GM19455 (cell line): ENCODE measurements around the gene BCL2L14.
"Not testable (repeated sequence)": the region's sequence is repeated elsewhere in the genome, so short reads cannot be mapped to it uniquely, and the experiment has no call there.

Experiments
- ATAC-seq: cut with Tn5 transposase; IDR thresholded peaks from one replicate; pipeline ENCODE4 v1.9.1; 2021; ENCODE audit not compliant: unreplicated experiment

BCL2L14 gene

DNA sequence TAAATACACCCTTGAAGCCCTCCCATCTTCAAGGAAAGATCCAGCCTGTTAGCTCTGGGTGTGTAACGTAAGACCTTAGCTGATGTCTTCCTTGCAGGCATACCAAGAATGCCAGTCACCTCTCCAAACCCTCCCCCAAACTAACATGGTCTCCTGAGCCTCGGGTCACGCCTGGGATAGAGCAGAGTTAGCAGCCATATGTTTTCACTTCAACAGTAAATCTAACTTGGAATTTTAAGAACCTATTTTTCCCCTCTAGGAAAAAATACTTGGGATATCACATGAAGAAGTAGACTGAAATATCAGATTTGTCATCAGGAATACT, 27.9 kb downstream of the BCL2L14 start:
- no peak for ATAC-seq

DNA sequence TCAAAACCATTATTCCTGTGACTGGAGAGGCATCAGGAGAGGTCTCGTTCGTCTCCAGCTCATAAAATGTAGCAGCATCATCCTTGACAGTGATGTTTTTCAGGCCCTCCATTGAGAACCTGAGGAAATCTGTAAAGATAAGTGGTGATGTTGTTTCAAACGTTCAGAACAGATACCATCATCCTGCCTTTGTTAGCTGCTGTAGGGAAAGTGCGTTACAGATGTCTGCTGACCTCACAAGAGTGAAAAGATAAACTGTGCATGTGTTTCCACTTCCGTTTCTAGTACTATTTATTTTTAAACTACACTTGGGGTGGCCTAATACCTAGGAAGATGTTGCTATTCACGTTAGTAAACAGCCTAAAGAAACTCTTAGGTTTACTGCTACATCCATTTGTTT, 28.4 kb downstream of the BCL2L14 start:
- no peak for ATAC-seq

DNA sequence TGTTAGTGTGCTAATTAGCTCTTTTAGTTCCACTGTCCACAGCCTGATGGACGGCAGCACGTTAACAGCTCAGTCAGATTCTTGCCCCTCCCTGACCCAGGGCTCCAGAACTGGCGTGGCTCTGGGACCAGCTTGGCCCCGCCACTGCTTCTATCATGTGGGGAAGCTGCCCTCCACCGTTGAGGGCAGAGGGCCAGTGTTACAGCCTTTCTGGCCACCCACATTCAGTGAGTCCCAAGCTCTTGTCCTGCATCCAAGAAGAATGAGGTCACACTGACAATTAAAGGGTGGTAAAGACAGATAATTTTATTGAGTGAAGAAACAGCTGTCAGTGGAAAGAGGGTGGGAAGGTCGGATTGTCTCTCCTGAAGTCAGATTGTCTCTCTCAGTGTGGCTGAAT, 36.9 kb downstream of the BCL2L14 start:
- no peak for ATAC-seq

DNA sequence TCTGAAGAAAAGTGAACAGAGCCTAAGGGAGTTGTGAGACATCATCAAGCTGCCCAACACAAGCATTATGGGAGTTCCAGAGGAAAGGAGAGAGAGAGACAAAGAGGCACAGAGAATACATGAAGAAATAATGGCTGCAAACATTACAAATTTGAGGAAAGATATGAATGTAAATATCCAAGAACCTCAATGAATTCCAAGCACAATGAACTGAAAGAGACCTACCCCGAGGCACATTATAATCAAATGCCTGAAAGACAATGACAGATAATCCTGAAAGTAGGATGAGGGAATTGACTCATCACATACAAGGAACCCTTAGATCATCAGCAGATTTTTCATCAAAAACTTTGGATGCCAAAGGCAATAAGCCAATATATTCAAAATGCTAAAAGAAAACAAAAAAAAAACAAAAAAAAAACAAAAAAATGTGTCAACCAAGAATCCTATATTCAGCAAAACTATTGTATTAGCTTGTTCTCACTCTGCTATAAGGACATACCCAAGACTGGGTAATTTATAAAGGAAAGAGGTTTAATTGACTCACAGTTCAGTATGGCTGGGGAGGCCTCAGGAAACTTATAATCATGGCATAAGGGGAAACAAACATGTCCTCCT, 37.8 kb downstream of the BCL2L14 start:
- ATAC-seq = no peak

DNA sequence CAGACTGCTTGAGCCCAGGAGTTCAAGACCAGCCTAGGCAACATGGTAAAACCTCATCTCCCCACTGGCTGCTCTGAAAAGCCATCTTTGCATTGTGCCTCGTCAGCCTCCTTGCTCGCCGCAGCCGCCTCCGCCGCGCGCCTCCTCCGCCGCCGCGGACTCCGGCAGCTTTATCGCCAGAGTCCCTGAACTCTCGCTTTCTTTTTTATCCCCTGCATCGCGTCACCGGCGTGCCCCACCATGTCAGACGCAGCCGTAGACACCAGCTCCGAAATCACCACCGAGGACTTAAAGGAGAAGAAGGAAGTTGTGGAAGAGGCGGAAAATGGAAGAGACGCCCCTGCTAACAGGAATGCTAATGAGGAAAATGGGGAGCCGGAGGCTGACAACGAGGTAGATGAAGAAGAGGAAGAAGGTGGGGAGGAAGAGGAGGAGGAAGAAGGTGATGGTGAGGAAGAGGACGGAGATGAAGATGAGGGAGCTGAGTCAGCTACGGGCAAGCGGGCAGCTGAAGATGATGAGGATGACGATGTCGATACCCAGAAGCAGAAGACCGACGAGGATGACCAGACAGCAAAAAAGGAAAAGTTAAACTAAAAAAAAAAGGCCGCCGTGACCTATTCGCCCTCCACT, 40.3 kb downstream of the BCL2L14 start:
- ATAC-seq = not testable (repeated sequence)

DNA sequence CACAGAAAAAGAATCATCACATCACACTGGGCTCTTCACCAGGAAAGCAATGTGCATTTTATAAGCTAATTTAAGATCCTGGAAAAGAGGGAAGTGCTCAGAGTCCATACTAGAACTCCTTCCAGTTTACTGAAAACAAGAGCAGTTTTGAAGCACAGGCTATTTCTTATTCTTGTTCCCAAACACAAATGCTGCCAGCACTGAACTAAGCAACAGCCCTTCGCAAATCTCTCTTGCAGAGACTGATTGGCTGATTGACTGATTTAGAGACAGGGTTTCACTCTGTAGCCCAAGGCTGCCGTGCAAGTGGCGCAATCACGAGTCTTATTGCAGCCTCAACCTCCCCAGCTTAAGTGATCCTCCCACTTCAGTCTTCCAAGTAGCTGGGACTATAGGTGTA, 44.8 kb downstream of the BCL2L14 start:
- no peak for ATAC-seq

DNA sequence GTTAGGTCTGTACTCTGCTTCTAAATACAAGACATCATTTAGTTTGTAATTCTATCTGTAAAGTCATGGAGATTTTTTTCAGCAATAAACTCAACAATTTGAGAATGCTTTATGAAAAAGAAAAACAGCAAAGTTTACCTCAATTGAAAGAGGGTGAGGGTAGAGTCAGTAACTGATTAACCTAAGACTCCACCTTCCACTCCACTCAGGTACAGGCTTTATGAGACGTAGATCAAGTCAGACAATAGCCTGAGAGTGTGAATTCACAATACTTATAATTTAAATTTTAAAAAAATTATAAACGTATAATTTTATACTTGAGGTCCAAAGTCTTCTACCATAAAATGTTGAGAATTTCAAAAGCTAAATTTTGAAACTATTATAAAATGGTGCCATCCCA, 45.9 kb downstream of the BCL2L14 start:
- ATAC-seq = no peak

DNA sequence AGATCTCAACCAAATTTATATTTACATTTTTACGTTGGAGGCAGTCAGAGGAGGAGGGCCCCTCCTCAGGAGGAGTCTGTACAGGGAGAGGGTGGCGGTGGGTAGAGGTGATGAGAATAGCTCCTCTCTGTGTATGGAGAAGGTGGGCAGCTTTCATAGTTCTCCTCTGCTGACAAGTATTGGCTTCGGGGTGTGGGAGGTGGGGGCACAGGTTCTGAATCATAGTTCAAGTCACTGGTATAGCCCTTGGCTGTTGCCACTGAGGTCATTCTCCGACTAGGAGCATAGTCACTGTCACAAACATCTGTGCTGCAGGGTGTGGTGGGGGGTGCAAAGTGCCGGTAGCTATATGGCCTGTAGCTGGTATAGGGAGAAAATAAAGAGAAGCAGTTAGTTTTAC, 50.3 kb downstream of the BCL2L14 start:
- ATAC-seq = no peak

DNA sequence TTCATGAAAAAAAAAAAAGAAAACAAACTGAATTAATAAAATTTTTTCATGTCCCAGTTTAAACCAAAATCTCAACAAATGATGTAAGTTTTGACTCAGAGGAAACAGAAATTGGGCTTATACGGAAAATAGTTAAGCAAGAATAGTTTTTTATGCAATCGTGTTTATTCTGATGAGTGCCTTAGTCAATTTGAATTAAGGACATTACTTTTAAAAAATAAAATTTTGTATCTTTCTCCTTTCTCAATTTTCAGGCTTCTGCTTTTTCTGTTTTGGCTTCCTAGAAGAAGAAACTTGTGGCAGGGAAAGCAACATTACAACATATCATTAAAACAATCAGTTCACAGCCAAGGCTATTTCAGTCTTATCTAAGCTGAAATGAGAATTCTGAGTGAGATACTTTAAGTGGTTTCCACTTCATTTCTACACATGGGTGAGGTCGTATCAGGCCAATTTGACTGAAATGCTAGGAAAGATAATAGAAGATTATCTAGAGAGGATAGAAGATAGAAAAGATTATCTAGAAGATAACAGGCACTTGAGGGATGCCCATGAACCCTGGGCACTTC, 52.4 kb downstream of the BCL2L14 start:
- no peak for ATAC-seq

DNA sequence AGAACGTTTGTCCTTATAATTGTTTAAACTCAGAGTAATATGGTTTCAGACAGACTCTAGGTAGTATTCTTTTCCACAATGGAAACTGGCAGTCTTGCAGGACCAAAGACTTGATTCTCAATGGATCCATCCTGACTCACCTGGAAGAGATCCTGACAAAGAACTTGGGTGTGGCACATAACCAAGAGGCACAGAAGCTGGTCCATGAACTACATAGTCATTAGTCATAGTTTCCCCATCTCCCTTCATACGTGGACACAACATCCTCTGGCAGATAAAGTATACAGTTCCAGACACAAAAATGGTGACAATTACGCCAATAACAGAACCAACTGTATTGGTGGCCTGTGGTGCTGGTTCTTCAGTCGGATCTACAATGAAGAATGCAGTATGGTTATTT, 55.8 kb downstream of the BCL2L14 start:
- no peak for ATAC-seq

DNA sequence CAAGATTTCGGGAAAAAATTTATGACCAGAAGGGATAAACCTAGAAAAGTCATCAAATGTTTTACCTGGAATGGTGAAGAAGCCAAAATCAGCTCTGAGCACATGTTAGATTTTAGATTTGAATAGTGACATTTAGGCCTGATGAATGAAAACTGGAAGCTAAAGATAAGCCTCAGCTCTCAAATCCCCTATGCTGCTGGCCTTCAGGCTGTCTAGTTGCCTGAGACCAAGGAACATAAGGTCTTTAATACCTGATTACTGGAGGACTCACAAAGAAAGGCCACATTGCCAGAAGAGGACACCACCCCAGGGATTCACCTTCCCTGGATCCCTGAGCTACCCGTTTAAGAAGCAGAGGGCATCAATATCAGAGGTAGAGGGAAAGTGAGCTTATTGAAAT, 56.6 kb downstream of the BCL2L14 start:
- no peak for ATAC-seq

DNA sequence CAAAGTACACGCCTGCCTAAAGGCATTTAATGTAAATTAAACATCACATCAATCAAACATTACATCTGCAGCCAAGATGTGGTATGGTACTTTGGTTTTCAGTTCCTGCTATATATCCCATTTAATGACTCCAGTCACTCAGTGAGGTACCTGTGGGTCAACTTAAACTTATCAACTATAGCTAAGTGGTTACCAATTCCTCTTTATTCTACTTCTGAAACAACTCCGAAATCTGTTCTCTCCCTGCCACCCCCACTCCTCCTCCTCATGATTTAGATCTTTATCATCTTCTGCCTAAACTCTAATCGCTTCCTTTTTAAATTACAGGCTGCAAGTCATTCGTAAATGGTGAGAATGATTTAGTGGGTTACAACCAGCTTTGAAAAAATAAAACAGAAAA, 57.9 kb downstream of the BCL2L14 start:
- no peak for ATAC-seq

DNA sequence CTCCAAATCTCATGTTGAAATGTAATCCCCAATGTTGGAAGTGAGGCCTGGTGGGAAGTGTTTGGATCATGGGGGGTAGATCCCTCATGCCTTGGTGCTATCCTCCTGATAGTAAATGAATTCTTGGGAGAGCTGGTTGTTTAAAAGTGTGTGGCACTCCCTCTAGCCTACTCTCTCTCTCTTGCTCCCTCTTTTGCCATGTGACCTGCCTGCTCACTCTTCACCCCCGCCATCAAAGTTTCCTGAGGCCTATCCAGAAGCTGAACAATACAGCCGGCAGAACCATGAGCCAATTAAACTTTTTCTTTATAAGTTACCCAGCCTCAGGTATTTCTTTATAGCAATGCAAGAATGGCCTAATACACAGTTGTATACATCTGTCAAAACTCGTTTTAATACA, 62.5 kb downstream of the BCL2L14 start:
- ATAC-seq = no peak

DNA sequence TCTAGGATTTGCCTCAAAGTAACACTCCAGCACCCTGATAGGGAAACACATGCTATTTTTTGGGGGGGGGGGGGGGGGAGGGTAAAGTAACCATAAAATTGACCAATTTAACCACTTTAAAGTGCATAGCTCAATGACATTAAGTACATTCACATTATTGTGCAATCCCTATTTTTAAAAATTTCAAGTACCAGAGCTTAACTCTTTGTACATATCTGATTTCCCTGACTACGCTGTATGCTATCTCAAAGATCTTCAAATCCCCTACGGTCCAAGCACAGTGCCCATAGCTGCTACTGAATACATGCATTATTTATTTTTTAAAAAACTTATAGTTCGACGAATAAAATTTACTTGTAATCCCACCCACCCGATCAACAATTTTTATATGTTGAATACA, 63.0 kb downstream of the BCL2L14 start:
- no peak for ATAC-seq

DNA sequence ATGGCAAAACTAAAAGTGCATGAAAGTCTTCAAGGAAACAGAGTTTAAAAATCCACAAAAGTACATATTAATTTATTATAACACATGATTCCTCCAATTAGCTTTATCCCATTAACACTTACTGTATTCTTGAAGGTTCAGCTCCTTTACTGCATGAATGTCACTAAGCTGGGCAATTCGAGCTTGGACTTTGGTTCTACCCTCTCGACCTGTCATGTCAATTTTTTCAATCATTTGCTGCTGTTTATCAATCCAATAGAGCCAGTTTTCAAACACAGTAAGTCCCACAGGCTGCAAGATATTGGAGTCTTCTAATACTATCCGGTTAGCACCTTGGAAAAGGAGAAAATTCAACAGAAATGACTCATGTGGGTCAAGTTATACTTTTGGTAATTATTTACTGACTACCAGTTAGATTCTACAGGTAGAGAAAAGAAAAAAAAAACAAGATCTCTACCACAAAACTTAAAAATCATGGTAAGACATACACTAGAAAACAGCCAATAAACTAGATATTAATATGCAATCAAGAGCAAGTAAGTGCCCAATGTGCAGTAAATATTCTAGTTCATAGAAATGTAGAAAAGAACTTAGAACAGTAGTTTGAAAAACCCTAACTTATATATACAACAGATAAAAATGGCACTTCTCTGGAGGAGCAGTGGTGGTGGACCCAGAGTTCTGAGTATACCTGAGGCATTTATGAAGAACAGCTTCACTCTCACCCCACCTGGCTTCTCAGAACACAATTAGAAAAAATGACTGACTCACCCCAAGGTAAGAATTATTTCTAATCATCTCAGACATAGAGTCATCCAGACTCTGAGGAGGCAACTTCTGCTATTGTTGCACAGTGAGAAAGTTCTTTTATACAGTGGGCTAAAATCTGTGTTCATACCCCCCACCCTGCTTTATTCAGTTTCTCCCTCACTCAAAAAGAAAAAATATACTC, 67.7 kb downstream of the BCL2L14 start:
- no peak for ATAC-seq

DNA sequence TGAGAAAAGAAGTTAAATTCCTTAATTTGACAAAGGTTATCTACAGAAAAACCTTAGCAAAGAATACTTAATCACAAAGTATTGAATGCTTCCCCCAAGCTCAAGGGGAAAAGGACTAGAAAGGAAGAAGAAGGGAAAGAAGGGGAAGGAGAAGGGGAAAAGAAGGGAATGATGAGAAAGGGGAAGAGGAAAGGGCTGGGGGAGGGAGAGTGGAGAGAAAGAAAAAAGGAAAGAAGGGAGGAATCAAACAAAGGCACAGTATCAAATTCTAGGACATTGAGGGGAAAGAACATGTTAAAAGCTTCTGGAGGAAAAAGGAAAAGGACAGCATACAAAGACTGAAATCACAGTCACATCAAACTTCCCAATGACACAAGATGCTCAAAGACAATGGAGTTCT, 70.3 kb downstream of the BCL2L14 start:
- no peak for ATAC-seq

DNA sequence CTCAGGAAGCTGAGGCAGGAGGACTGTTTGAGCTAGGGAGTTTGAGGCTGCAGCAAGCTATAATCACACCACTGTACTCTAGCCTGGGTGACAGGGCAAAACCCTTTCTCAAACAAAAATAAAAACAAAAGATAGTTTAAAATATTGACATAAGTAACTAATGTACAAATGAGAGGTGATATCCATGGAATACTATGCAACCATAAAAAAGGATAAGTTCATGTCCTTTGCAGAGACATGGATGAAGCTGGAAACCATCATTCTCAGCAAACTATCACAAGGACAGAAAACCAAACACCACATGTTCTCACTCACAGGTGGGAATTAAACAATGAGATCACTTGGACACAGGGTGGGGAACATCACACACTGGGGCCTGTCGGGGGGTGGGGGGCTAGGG, 73.8 kb downstream of the BCL2L14 start:
- ATAC-seq = not testable (repeated sequence)

DNA sequence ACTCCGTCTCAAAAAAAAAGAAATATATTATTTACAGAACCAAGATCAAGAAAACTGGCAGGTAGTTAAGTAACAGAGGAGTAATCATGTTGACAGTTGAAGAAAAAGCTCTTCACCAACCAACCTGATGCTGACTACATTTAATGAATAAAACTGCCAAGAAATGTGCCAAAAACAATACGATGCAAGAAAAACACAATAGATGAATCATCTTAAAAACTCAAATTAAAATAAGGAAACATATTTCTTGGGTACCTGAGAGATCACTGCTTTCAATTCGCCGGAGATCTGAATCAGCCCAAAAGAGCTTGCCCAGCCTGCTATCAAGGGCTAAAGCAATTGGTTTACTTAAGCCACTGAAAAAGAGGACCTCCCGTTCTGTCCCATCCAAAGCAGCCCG, 76.4 kb downstream of the BCL2L14 start:
- no peak for ATAC-seq
